GM12878 (cell line): ENCODE results near the gene TRMT13. TPM values are rescaled to one million over a fixed set of nuclear protein-coding genes. Genes with fewer than 3 reads are reported as not detected.
A peak's percentile ranks its signal among the peaks of the same experiment; 100 is the strongest.

ENCODE experiments used
- BHLHE40 ChIP-seq, 2 experiments: fragments of 450-650 bp in 1 of 2; IDR thresholded peaks; 2 replicates each; pipeline ENCODE4 v1.6.1; 2011 to 2017; ENCODE audit warnings: low read depth in 2 of 2, borderline replicate concordance in 1 of 2, improper control_type of control experiment in 1 of 2, low read length in 1 of 2, mild to moderate bottlenecking in 1 of 2
- CBX3 ChIP-seq: fragments of 200-600 bp; sonication (generic); IDR thresholded peaks from 2 replicates; pipeline ENCODE4 v1.6.1; 2016; ENCODE audit warnings: low read depth, borderline replicate concordance
- CHD4 ChIP-seq: fragments of 200-600 bp; sonication (generic); IDR thresholded peaks from 2 replicates; pipeline ENCODE4 v1.6.1; 2016; ENCODE audit warnings: mild to moderate bottlenecking
- E2F4 ChIP-seq: IDR thresholded peaks from 2 replicates; pipeline ENCODE4 v1.6.1; 2012; ENCODE audit warnings: low read depth, low read length, improper control_type of control experiment
- EGR1 ChIP-seq, 2 experiments: IDR thresholded peaks; 1 replicate in 1 of 2; 2 replicates in 1 of 2; pipeline ENCODE4 v1.6.1; 2011 to 2012; ENCODE audit warnings: low read depth in 2 of 2, low read length in 2 of 2, borderline replicate concordance in 1 of 2, mild to moderate bottlenecking in 1 of 2, moderate library complexity in 1 of 2
- ETV6 ChIP-seq, 2 experiments: fragments of 450-650 bp in 1 of 2; IDR thresholded peaks in 1 of 2; conservative IDR thresholded peaks in 1 of 2; 2 replicates each; pipeline ENCODE4 v1.6.1; 2014; ENCODE audit warnings: antibody characterized with exemption in 1 of 2, borderline replicate concordance in 1 of 2, low read depth in 1 of 2, mild to moderate bottlenecking in 1 of 2, moderate library complexity in 1 of 2
- FOXM1 ChIP-seq: IDR thresholded peaks from 2 replicates; pipeline ENCODE4 v1.6.1; 2012; ENCODE audit warnings: low read depth, mild to moderate bottlenecking, inconsistent platforms, low read length, moderate library complexity
- GATAD2B ChIP-seq: fragments of 450-650 bp; conservative IDR thresholded peaks from 2 replicates; pipeline ENCODE4 v1.6.1; 2017; ENCODE audit warnings: low read depth, mild to moderate bottlenecking, moderate library complexity
- HCFC1 ChIP-seq: fragments of 150-350 bp; IDR thresholded peaks from 2 replicates; pipeline ENCODE4 v1.6.1; 2014; ENCODE audit warnings: low read length
- IKZF1 ChIP-seq: fragments of 450-650 bp; conservative IDR thresholded peaks from 2 replicates; pipeline ENCODE4 v1.6.1; 2017; ENCODE audit warnings: antibody characterized with exemption, mild to moderate bottlenecking
- LARP7 ChIP-seq: fragments of 450-650 bp; IDR thresholded peaks from 2 replicates; pipeline ENCODE4 v1.6.1; 2017; ENCODE audit warnings: mild to moderate bottlenecking
- MEF2A ChIP-seq: IDR thresholded peaks from 2 replicates; pipeline ENCODE4 v1.6.1; 2011; ENCODE audit warnings: low read depth, mild to moderate bottlenecking, low read length, moderate library complexity; ENCODE audit not compliant: insufficient read depth
- NR2F1 ChIP-seq: fragments of 450-650 bp; conservative IDR thresholded peaks from 2 replicates; pipeline ENCODE4 v1.6.1; 2017; ENCODE audit warnings: mild to moderate bottlenecking
- PAX8 ChIP-seq: fragments of 450-650 bp; IDR thresholded peaks from 2 replicates; pipeline ENCODE4 v1.6.1; 2017; ENCODE audit warnings: mild to moderate bottlenecking, moderate library complexity
- RAD51 ChIP-seq: fragments of 450-650 bp; IDR thresholded peaks from 2 replicates; pipeline ENCODE4 v1.6.1; 2016; ENCODE audit warnings: moderate library complexity, mild to moderate bottlenecking, inconsistent platforms
- RELA ChIP-seq: fragments of 450-650 bp; IDR thresholded peaks from 2 replicates; pipeline ENCODE4 v1.8.0; 2014; ENCODE audit warnings: borderline replicate concordance; ENCODE audit not compliant: partially characterized antibody
- SIN3A ChIP-seq: IDR thresholded peaks from 2 replicates; pipeline ENCODE4 v1.6.1; 2012; ENCODE audit warnings: low read depth, low read length, improper control_type of control experiment
- SUPT20H ChIP-seq: IDR thresholded peaks from 2 replicates; pipeline ENCODE4 v1.6.1; 2011; ENCODE audit warnings: low read depth, mild to moderate bottlenecking, low read length, moderate library complexity, borderline replicate concordance; ENCODE audit not compliant: control insufficient read depth
- TAF1 ChIP-seq: IDR thresholded peaks from 2 replicates; pipeline ENCODE4 v1.6.1; 2011; ENCODE audit warnings: mild to moderate bottlenecking, low read depth, low read length, borderline replicate concordance
- WRNIP1 ChIP-seq: IDR thresholded peaks from 2 replicates; pipeline ENCODE4 v1.6.1; 2011; ENCODE audit warnings: low read depth, low read length, improper control_type of control experiment, borderline replicate concordance
- ZBTB33 ChIP-seq: fragments of 450-650 bp; IDR thresholded peaks from 2 replicates; pipeline ENCODE4 v1.6.1; 2017; ENCODE audit warnings: mild to moderate bottlenecking
- ZNF622 ChIP-seq: fragments of 450-650 bp; IDR thresholded peaks from 2 replicates; pipeline ENCODE4 v1.6.1; 2017; ENCODE audit warnings: mild to moderate bottlenecking, inconsistent platforms
- polyA plus RNA-seq, 11 experiments: library from polyadenylated mRNA; depleted of rRNA in 4 of 11; unstranded in 6 of 11; stranded (reverse) in 5 of 11; fragments of >200 nt; fragmentation: Nextera tagmentation in 4 of 11; fragmentation: Illumina TruSeq in 1 of 11; extraction: Ambion mirVana in 4 of 11; extraction: Trizol in 1 of 11; gene quantifications; 1 replicate in 1 of 11; 2 replicates in 10 of 11; pipeline versions ENCODE4 v1.2.1 to v1.2.3, GENCODE V29; 2011 to 2016; ENCODE audit warnings: inconsistent platforms in 2 of 11, missing spikeins in 2 of 11, low read depth in 1 of 11
- total RNA-seq, 4 experiments: library from RNA; depleted of rRNA in 3 of 4; stranded (reverse); fragments of >200 nt in 3 of 4; fragmentation: Illumina TruSeq in 1 of 4; extraction: Trizol in 1 of 4; gene quantifications; 2 replicates each; pipeline versions ENCODE4 v1.2.1 to v1.2.3, GENCODE V29; 2013 to 2021
- TF ChIP-seq, protein P1 (sequence below): fragments of 450-650 bp; IDR thresholded peaks from 2 replicates; pipeline ENCODE4 v1.6.1; 2017; ENCODE audit warnings: mild to moderate bottlenecking, moderate library complexity

TRMT13 gene
- total and polyA plus RNA-seq, 10 of the 15 experiments (the other 5 are each of a cell fraction or from before 2014, with no cell fraction given): 13.7 to 26.6 (median 21.9) TPM

DNA sequence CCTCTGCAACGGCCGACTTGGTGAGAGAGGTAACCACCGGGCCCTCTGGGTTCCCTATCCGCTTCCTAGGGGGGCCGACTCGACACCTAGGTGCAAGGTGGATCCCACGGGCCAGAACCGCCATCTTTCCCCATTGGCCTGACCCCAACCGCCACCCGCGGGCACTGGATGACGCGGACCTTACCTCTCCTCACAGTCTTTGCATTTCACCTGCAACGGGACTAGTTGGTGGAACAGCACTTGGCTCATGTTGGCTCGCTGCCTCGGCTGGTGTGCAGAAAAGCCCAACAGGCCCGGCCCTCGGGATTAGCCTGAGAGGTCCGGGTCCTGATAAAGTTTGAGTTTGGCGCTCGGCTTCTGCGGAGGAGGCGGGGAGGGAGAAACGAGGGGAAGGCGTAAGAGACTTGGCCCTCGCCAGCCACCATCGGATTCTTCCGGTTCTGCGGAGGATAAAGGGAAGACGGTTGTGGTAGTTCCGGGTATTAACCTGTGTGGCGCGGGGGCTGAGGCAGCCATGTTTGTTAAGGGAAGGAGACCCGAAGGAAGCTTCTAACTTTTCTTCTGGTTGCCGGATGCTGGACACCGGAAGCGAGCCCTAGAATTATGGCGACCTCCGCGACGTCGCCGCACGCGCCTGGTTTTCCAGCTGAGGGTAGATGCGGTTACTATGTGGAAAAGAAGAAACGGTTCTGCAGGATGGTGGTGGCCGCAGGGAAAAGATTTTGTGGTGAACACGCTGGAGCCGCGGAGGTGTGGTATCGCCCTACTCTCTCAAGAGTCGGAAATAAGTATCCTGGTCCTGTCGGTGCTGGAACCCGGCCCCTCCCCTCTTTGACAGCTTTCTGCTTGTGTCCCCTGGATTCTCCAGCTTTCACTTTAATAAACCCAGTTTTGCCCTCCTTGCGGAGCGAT lies at the start of gene TRMT13, which contains the start of gene SASS6 (continued):
- TF ChIP-seq ZBTB33 (no peak), PAX8 (peak; percentile 88; the same call in 1 of the 2 replicates), IKZF1 (peak; percentile 97), NR2F1 (0 out of 2 replicates have a peak, but pooled peaks have one; percentile 37), CBX3 (no peak), HCFC1 (peak; percentile 92), E2F4 (peak; percentile 98), FOXM1 (no peak; the same call in 1 of the 2 replicates), RAD51 (peak; percentile 14; the same call in 1 of the 2 replicates), SUPT20H (no peak), ZNF622 (no peak), SIN3A (peak; percentile 99), CHD4 (no peak), LARP7 (peak; percentile 62), ETV6 (conservative IDR thresholded peaks at IDR 0.05 in 1 of 2, IDR thresholded peaks at IDR 0.05 in 1 of 2; ENCODE audit: borderline replicate concordance in 1 of 2, low read depth in 1 of 2) (peak in 1 of 2 experiments; percentile 82; a peak in 2 of 4 replicates), EGR1 (IDR thresholded peaks at IDR 0.05; ENCODE audit: borderline replicate concordance in 1 of 2, low read depth in 2 of 2, low read length in 2 of 2) (peak in 1 of 2 experiments; percentile 84; a peak in 2 of 3 replicates), TAF1 (peak; percentile 66; the same call in 1 of the 2 replicates), RELA (peak; percentile 79), MEF2A (peak; percentile 54; the same call in 1 of the 2 replicates), WRNIP1 (no peak), GATAD2B (peak; percentile 84), BHLHE40 (IDR thresholded peaks at IDR 0.05; ENCODE audit: borderline replicate concordance in 1 of 2, low read depth in 2 of 2, low read length in 1 of 2) (peak; percentile 66 to 85; a peak in 3 of 4 replicates)
- TF ChIP-seq, protein P1, sequence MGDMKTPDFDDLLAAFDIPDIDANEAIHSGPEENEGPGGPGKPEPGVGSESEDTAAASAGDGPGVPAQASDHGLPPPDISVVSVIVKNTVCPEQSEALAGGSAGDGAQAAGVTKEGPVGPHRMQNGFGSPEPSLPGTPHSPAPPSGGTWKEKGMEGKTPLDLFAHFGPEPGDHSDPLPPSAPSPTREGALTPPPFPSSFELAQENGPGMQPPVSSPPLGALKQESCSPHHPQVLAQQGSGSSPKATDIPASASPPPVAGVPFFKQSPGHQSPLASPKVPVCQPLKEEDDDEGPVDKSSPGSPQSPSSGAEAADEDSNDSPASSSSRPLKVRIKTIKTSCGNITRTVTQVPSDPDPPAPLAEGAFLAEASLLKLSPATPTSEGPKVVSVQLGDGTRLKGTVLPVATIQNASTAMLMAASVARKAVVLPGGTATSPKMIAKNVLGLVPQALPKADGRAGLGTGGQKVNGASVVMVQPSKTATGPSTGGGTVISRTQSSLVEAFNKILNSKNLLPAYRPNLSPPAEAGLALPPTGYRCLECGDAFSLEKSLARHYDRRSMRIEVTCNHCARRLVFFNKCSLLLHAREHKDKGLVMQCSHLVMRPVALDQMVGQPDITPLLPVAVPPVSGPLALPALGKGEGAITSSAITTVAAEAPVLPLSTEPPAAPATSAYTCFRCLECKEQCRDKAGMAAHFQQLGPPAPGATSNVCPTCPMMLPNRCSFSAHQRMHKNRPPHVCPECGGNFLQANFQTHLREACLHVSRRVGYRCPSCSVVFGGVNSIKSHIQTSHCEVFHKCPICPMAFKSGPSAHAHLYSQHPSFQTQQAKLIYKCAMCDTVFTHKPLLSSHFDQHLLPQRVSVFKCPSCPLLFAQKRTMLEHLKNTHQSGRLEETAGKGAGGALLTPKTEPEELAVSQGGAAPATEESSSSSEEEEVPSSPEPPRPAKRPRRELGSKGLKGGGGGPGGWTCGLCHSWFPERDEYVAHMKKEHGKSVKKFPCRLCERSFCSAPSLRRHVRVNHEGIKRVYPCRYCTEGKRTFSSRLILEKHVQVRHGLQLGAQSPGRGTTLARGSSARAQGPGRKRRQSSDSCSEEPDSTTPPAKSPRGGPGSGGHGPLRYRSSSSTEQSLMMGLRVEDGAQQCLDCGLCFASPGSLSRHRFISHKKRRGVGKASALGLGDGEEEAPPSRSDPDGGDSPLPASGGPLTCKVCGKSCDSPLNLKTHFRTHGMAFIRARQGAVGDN: peak; percentile 88
- TF ChIP-seq, all 136 proteins: peak for 64
